K562 (cell line): ENCODE data around the gene CBX1. TPM values are rescaled to one million over a fixed set of nuclear protein-coding genes. Genes with fewer than 3 reads are reported as not detected.

Experiments used
- ARNT ChIP-seq, 2 experiments: fragments of 450-650 bp; IDR thresholded peaks; 2 replicates each; pipeline ENCODE4 v1.6.1; 2016; ENCODE audit warnings: mild to moderate bottlenecking in 1 of 2
- CBFB ChIP-seq: sonication (generic); formaldehyde crosslinking; IDR thresholded peaks from 2 replicates; pipeline ENCODE4 v1.4.0; 2020; ENCODE audit warnings: mild to moderate bottlenecking, missing genetic modification reagents
- NFRKB ChIP-seq: fragments of 450-650 bp; IDR thresholded peaks from 2 replicates; pipeline ENCODE4 v1.6.1; 2016; ENCODE audit warnings: low read depth
- SREBF2 ChIP-seq: sonication (generic); formaldehyde crosslinking; IDR thresholded peaks from 2 replicates; pipeline ENCODE4 v1.4.0; 2020; ENCODE audit warnings: mild to moderate bottlenecking, missing genetic modification reagents
- polyA plus RNA-seq, 8 experiments: library from polyadenylated mRNA; depleted of rRNA in 4 of 8; stranded (reverse) in 5 of 8; unstranded in 3 of 8; fragments of >200 nt; fragmentation: Nextera tagmentation in 2 of 8; fragmentation: Illumina TruSeq in 1 of 8; extraction: Ambion mirVana in 2 of 8; extraction: Trizol in 1 of 8; gene quantifications; 2 replicates each; pipeline versions ENCODE4 v1.2.1 to v1.2.3, GENCODE V29; 2011 to 2014; ENCODE audit warnings: inconsistent platforms in 1 of 8, missing spikeins in 1 of 8
- total RNA-seq, 7 experiments: library from RNA; depleted of rRNA in 6 of 7; stranded (reverse); fragments of >200 nt in 6 of 7; fragmentation: Illumina TruSeq in 2 of 7; extraction: Trizol in 2 of 7; gene quantifications; 2 replicates each; pipeline versions ENCODE4 v1.2.1 to v1.2.3, GENCODE V29; 2011 to 2021; ENCODE audit warnings: low replicate concordance in 1 of 7
- TF ChIP-seq, protein P1 (sequence below): sonication (generic); formaldehyde crosslinking; IDR thresholded peaks from 2 replicates; pipeline ENCODE4 v1.8.0; 2022; ENCODE audit warnings: mild to moderate bottlenecking, missing genetic modification reagents
- TF ChIP-seq, protein P2 (sequence below): fragments of 250-450 bp; sonication (Bioruptor Pico); IDR thresholded peaks from 2 replicates; pipeline ENCODE4 v1.5.0; 2021
- TF ChIP-seq, protein P3 (sequence below), 2 experiments: fragments of 450-650 bp; conservative IDR thresholded peaks; 2 replicates each; pipeline ENCODE4 v1.6.1; 2017; ENCODE audit warnings: mild to moderate bottlenecking in 2 of 2, moderate library complexity in 2 of 2
- TF ChIP-seq, protein P4 (sequence below), 2 experiments: fragments of 450-650 bp in 1 of 2; IDR thresholded peaks; 2 replicates each; pipeline ENCODE4 v1.6.1; 2011 to 2017; ENCODE audit warnings: low read depth in 2 of 2, antibody characterized with exemption in 1 of 2, borderline replicate concordance in 1 of 2, low read length in 1 of 2, mild to moderate bottlenecking in 1 of 2, mixed read lengths in 1 of 2; ENCODE audit not compliant: control insufficient read depth in 1 of 2
- TF ChIP-seq, protein P5 (sequence below): fragments of 250-450 bp; sonication (Bioruptor Pico); IDR thresholded peaks from 2 replicates; pipeline ENCODE4 v1.8.0; 2022; ENCODE audit warnings: moderate library complexity, mild to moderate bottlenecking, inconsistent platforms
- TF ChIP-seq, protein P6 (sequence below): fragments of 450-650 bp; IDR thresholded peaks from 2 replicates; pipeline ENCODE4 v1.6.1; 2017; ENCODE audit warnings: antibody characterized with exemption, mild to moderate bottlenecking

The CBX1 gene
- total and polyA plus RNA-seq, 9 of the 15 experiments (the other 6 are each of a cell fraction or from before 2014, with no cell fraction given), result 10.6 to 95.7 (median 52.7) TPM

DNA sequence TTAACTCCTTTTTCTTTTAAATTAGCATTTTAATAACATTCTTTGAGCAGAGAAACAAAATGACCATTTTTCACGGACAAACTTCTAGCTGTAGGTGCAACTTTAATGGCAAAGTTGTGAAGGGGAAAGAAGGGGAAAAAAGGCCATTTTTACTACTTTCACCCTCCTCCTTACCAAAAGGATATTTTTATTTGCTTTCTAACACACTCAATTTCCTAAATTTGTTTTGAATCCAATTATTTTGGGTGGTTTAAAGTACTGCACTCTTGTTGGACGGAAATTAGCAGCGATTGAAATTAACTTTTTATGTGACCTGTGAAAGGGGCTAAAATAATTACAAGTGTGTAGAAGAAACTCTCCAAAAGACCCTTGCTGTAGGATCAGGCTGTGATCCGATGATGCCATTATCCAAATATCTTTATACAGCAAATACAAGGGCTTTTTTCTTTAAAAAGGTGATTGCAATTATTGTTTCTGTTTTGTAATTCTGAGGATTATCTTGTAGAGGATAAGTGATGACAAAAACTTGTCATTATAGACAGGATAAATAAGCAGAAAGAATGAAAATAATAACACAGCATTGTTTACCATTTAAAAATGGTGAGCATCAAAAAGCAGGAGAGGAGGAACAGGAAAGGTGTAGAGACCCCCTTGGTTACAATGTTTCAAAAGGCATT lies 48.6 kb upstream of the CBX1 start (continued):
- TF ChIP-seq, protein P1, sequence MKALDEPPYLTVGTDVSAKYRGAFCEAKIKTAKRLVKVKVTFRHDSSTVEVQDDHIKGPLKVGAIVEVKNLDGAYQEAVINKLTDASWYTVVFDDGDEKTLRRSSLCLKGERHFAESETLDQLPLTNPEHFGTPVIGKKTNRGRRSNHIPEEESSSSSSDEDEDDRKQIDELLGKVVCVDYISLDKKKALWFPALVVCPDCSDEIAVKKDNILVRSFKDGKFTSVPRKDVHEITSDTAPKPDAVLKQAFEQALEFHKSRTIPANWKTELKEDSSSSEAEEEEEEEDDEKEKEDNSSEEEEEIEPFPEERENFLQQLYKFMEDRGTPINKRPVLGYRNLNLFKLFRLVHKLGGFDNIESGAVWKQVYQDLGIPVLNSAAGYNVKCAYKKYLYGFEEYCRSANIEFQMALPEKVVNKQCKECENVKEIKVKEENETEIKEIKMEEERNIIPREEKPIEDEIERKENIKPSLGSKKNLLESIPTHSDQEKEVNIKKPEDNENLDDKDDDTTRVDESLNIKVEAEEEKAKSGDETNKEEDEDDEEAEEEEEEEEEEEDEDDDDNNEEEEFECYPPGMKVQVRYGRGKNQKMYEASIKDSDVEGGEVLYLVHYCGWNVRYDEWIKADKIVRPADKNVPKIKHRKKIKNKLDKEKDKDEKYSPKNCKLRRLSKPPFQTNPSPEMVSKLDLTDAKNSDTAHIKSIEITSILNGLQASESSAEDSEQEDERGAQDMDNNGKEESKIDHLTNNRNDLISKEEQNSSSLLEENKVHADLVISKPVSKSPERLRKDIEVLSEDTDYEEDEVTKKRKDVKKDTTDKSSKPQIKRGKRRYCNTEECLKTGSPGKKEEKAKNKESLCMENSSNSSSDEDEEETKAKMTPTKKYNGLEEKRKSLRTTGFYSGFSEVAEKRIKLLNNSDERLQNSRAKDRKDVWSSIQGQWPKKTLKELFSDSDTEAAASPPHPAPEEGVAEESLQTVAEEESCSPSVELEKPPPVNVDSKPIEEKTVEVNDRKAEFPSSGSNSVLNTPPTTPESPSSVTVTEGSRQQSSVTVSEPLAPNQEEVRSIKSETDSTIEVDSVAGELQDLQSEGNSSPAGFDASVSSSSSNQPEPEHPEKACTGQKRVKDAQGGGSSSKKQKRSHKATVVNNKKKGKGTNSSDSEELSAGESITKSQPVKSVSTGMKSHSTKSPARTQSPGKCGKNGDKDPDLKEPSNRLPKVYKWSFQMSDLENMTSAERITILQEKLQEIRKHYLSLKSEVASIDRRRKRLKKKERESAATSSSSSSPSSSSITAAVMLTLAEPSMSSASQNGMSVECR (CRISPR knock-in tag), result no peak
- TF ChIP-seq CBFB (CRISPR knock-in tag), result no peak
- TF ChIP-seq, protein P2, sequence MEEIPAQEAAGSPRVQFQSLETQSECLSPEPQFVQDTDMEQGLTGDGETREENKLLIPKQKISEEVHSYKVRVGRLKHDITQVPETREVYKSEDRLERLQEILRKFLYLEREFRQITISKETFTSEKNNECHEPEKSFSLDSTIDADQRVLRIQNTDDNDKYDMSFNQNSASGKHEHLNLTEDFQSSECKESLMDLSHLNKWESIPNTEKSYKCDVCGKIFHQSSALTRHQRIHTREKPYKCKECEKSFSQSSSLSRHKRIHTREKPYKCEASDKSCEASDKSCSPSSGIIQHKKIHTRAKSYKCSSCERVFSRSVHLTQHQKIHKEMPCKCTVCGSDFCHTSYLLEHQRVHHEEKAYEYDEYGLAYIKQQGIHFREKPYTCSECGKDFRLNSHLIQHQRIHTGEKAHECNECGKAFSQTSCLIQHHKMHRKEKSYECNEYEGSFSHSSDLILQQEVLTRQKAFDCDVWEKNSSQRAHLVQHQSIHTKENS (CRISPR knock-in tag), result no peak
- TF ChIP-seq, protein P3, sequence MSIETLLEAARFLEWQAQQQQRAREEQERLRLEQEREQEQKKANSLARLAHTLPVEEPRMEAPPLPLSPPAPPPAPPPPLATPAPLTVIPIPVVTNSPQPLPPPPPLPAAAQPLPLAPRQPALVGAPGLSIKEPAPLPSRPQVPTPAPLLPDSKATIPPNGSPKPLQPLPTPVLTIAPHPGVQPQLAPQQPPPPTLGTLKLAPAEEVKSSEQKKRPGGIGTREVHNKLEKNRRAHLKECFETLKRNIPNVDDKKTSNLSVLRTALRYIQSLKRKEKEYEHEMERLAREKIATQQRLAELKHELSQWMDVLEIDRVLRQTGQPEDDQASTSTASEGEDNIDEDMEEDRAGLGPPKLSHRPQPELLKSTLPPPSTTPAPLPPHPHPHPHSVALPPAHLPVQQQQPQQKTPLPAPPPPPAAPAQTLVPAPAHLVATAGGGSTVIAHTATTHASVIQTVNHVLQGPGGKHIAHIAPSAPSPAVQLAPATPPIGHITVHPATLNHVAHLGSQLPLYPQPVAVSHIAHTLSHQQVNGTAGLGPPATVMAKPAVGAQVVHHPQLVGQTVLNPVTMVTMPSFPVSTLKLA (conservative IDR thresholded peaks at IDR 0.05), result 0 out of 4 replicates have a peak, but pooled peaks have one; percentile 2 to 16
- TF ChIP-seq NFRKB, result no peak
- no peak for TF ChIP-seq ARNT (IDR thresholded peaks at IDR 0.05)
- TF ChIP-seq, protein P4, sequence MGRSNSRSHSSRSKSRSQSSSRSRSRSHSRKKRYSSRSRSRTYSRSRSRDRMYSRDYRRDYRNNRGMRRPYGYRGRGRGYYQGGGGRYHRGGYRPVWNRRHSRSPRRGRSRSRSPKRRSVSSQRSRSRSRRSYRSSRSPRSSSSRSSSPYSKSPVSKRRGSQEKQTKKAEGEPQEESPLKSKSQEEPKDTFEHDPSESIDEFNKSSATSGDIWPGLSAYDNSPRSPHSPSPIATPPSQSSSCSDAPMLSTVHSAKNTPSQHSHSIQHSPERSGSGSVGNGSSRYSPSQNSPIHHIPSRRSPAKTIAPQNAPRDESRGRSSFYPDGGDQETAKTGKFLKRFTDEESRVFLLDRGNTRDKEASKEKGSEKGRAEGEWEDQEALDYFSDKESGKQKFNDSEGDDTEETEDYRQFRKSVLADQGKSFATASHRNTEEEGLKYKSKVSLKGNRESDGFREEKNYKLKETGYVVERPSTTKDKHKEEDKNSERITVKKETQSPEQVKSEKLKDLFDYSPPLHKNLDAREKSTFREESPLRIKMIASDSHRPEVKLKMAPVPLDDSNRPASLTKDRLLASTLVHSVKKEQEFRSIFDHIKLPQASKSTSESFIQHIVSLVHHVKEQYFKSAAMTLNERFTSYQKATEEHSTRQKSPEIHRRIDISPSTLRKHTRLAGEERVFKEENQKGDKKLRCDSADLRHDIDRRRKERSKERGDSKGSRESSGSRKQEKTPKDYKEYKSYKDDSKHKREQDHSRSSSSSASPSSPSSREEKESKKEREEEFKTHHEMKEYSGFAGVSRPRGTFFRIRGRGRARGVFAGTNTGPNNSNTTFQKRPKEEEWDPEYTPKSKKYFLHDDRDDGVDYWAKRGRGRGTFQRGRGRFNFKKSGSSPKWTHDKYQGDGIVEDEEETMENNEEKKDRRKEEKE (IDR thresholded peaks at IDR 0.05; ENCODE audit: borderline replicate concordance in 1 of 2, control insufficient read depth in 1 of 2, low read depth in 2 of 2, low read length in 1 of 2), result no peak
- TF ChIP-seq, protein P5, sequence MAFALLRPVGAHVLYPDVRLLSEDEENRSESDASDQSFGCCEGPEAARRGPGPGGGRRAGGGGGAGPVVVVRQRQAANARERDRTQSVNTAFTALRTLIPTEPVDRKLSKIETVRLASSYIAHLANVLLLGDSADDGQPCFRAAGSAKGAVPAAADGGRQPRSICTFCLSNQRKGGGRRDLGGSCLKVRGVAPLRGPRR (CRISPR knock-in tag), result no peak
- no peak for TF ChIP-seq SREBF2
- TF ChIP-seq, protein P6, sequence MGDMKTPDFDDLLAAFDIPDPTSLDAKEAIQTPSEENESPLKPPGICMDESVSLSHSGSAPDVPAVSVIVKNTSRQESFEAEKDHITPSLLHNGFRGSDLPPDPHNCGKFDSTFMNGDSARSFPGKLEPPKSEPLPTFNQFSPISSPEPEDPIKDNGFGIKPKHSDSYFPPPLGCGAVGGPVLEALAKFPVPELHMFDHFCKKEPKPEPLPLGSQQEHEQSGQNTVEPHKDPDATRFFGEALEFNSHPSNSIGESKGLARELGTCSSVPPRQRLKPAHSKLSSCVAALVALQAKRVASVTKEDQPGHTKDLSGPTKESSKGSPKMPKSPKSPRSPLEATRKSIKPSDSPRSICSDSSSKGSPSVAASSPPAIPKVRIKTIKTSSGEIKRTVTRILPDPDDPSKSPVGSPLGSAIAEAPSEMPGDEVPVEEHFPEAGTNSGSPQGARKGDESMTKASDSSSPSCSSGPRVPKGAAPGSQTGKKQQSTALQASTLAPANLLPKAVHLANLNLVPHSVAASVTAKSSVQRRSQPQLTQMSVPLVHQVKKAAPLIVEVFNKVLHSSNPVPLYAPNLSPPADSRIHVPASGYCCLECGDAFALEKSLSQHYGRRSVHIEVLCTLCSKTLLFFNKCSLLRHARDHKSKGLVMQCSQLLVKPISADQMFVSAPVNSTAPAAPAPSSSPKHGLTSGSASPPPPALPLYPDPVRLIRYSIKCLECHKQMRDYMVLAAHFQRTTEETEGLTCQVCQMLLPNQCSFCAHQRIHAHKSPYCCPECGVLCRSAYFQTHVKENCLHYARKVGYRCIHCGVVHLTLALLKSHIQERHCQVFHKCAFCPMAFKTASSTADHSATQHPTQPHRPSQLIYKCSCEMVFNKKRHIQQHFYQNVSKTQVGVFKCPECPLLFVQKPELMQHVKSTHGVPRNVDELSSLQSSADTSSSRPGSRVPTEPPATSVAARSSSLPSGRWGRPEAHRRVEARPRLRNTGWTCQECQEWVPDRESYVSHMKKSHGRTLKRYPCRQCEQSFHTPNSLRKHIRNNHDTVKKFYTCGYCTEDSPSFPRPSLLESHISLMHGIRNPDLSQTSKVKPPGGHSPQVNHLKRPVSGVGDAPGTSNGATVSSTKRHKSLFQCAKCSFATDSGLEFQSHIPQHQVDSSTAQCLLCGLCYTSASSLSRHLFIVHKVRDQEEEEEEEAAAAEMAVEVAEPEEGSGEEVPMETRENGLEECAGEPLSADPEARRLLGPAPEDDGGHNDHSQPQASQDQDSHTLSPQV, result no peak
